Germinal center (tissue), 1 donor: ENCODE measurements around the gene PC.
A peak's percentile ranks its signal among the peaks of the same experiment; 100 is the strongest.
"Not testable (repeated sequence)": the region's sequence is repeated elsewhere in the genome, so short reads cannot be mapped to it uniquely, and the experiment has no call there.

Source experiments
- DNase-seq: peaks from one replicate; pipeline ENCODE4 v3.0.0; 2012; ENCODE audit warnings: mixed read lengths, low spot score

PC gene

DNA sequence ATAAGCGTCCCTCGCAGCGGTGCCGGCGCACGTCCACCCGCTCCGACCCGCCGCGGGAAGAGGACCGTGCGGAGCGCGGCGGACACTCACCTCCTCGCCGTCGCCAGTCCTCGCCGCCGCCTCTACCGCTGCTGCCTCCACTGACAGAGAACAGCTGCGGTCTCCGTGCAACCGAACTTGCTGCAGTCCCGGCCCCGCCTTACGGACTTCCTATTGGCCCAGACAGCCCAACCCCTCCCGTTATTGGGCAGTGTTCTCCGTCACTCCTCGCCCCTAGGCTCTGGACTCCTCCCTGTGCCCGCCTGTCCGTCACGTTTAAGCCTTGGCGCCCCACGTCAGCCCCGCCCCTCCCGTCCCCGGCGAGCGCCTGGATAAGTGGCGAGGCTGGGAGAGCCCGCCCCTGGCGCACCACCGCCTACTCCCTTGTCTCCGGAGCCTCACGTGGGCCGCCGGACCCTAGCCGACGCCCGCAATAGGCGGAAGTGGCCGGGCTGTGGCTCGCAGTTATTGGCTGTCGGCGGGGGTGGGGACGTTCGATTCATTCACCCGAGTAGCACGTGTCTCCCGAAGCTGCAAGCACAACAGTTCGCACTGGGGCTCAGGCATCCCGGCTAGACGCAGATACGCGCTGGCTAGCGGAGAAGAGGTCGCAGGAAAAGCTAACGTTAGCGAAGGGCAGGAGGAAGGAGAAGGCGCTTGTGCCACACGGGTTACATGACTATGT lies at the start of gene PC:
Gene PC (minus strand): TSS at position 152 of the 724 bp plus-strand sequence. CDS start 86,224 bp downstream, outside the sequence.
- DNase-seq, result peak; percentile 99

GRCh38 chr11:67007126-67007525 lies 48.9 kb upstream of the PC start:
- DNase-seq, result no peak

DNA sequence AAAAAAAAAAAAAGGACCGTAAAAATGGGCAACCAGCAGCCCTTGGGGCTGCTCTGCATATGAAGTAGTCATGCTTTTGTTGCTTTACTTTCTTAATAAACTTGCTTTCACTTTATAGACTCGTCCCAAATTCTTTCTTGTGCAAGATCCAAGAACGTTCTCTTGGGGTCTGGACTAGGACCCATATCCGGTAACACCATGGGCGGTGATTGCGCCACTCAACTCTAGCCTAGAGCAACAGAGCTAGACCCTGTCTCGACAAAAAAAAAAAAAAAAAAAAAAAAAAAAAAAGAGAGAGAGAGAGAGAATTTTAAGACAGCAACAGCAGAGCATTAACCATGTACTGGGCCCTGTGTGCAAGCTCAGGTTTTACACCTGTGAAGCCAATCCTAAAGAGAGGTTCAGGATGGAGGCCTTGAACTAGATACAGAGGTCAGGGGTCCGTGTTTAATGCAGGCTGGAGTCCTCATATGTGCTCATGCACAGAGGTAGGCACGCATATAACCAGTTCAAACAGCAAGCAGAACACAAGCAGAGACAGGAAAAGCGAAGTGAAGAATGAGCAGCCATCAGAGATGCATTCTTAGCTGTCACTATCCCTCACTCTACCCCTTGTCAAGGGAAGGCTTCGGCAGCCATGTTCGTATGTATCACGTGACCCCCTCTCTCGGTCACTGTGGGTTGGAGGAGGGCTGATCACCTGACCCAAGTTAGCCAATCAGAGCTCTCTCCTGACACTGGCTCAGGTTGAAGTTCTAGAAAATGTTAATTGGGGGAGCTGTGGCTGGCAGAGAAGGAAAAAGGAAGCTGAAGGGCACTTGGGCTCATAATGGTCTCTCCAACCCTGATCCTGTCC lies 48.1 kb upstream of the PC start:
- peak; percentile 47 for DNase-seq

DNA sequence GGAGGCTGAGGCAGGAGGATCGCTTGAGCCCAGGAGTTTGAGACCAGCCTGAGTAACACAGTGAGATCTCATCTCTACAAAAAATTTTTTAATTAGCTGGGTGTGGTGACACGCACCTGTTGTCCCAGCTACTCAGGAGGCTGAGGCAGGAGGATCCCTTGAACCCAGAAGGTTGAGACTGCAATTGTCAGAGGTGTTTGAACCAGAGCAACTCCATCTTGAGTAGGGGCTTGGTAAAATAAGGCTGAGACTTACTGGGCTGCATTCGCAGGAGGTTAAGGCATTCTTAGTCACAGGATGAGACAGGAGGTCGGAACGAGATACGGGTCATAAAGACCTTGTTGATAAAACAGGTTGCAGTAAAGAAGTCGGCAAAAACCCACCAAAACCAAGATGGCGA lies 47.0 kb upstream of the PC start:
- DNase-seq, result not testable (repeated sequence)

- no peak for DNase-seq
These were observed 44.8 kb upstream of the PC start for GRCh38 chr11:67002921-67003411.

DNA sequence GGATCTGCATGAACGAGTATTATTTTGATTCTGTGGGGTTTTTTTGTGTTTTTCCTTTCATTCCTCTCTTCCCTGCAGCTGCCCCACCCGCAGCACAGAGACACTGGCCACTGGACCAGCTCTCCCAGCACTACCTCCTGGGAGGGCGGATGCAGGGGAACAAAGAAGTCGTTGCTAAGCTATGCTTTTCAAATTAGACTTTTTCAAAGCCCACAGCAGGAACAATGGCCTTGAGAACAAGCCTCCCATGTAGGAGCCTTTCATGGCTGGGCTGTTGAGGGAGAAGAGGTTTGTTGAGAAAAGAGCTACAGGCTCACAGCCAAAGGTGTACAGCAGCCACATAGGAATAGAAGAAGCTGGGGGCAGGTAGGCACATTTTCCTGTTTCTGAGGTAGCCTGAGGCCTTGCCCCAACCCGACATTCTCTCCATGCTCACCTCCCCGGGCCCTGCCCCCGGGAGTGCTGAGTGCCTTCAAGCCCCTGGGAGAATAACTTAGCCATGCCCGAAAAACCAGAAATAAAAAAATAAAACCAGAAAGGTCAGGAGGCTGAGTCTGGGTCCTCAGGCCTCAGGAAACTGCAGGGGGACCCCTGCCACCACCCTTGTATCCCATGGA lies 44.2 kb upstream of the PC start:
- DNase-seq, result no peak

DNA sequence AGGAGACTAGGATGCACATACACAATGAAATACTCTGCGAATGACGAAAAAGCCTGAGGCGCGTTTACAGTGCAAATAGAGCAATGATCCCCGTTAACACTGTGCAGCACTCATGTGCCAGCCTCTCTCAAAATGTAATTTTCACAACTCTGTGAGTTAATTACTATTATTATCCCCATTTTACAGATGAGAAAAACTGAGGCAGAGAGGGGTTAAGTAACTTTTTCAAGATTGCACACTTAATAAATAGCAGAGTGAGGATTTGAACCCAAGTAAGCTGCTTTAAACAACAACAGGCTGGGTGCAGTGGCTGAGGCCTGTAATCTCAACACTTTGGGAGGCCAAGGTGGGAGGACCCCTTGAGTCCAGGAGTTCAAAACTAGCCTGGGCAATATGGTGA lies 43.1 kb upstream of the PC start:
- no peak for DNase-seq

GRCh38 chr11:66999555-66999954 lies 41.4 kb upstream of the PC start:
- no peak for DNase-seq

GRCh38 chr11:66996609-66997273 lies 38.6 kb upstream of the PC start:
- DNase-seq, result no peak

DNA sequence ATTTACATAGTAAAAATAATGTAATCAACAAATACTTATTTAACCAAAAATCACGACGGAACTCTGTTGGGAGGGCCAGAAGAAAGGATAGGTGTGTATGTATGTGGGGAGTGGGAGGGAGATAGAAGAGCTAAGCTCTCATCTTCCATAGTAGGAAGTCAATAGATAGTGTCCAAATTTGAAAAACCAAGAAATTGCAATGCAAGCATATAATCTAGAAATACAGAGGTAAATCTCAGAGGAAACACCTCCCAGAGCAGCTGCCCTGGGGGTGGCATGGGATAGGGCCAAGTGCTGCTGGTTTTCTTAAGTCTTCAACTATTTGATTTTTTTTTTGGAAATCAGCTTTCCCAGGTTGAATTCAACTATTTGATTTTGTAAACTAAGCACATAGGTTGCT lies 33.9 kb upstream of the PC start:
- DNase-seq, result no peak

DNA sequence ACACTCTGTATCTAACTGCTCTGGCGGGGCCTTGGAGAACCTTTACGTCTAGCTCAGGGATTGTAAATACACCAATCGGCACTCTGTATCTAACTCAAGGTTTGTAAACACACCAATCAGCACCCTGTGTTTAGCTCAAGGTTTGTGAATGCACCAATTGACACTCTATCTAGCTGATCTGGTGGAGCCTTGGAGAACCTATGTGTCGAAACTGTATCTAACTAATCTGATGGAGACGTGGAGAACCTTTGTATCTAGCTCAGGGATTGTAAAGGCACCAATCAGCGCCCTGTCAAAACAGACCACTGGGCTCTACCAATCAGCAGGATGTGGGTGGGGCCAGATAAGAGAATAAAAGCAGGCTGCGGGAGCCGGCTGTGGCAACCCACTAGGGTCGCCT lies 31.2 kb upstream of the PC start:
- not testable (repeated sequence) for DNase-seq

DNA sequence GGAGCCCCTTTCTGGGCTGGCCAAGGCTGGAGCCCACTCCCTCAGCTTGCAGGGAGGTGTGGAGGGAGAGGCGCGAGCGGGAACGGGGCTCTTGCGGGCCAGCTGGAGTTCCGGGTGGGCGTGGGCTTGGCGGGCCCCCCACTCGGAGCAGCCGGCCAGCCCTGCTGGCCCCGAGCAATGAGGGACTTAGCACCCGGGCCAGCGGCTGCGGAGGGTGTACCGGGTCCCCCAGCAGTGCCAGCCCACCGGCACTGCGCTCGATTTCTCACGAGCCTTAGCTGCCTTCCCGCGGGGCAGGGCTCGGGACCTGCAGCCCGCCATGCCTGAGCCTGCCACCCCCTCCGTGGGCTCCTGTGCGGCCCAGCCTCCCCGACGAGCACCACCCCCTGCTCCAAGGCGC lies 30.6 kb upstream of the PC start:
- DNase-seq, result not testable (repeated sequence)

- no peak for DNase-seq
These were observed 29.9 kb upstream of the PC start for GRCh38 chr11:66987924-66988637.

DNA sequence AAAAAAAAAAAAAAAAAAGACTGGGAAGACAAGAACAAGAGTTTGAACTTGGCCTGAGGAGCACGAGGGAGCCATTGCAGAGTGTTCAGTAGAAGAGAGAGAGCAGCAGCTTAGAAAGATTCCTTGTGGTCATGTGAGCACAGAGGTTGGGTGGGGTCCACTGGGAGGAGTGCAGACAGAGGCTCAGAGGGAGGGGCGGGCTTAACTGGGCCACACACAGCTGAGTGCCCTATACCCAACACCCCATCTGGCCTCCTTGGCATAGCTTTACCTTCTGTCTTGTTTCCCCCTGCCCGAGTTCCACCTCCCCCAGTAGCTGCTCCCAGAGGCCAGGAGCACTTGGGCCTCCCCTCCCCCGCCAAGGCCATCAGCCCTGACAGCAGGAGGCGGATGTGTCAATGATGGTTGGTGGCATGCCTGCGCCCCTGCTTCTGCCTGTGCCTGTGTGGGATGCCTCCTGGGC lies 29.0 kb upstream of the PC start:
- DNase-seq, result no peak

DNA sequence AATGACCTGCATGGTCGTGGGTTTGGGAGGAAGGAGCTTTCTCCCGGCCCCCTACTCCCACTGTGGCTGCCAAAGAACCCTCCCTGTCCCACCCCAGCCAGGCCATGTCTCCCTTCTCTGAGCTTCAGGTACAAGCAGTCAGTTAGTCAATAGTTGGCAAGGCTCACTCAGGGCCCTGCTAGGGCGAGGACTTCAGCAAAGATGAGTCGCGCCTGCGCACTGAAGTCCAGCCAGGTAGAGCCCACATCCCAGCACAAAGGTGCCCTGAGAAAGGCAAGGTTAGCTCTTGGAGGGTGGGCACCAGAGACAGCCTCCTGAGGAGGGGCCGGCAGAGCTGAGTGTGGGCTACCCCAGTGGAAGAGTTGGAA lies 28.0 kb upstream of the PC start:
- DNase-seq, result no peak

- DNase-seq, result no peak
These were observed 27.5 kb upstream of the PC start for GRCh38 chr11:66985508-66986177.

- DNase-seq, result no peak
These were observed 25.2 kb upstream of the PC start for GRCh38 chr11:66983275-66983924.

GRCh38 chr11:66981976-66982578 lies 23.9 kb upstream of the PC start:
- no peak for DNase-seq

GRCh38 chr11:66979336-66979980 lies 21.3 kb upstream of the PC start:
- DNase-seq, result no peak
